ENCODE results near the gene RHPN2.
"Not testable (repeated sequence)": the region's sequence is repeated elsewhere in the genome, so short reads cannot be mapped to it uniquely, and the experiment has no call there.

RHPN2 gene

DNA sequence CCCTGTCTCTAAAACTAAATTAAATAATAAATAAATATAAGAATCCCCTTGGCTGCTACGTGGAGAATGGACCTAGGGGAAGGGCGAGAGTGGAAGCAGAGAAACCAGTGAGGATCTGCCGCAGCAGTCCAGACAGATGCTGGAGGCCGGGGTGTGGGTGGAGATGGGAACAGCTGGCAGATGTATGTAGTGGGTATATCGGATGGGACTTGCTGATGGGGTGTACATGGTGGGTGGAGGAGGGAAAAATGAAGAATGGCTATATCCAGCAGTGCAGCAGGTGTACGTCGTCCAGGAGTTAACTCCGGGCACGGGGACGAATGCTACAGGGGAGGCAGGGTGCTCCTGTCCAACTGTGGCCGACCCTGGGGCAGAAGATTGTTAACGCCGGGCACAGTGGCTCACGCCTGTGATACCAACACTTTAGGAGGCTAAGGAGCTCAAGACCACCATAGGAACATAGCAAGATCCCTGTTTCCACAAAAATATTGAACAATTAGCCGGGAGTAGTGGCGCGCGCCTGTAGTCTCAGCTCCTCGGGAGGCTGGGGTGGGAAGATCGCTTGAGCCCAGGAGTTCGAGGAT, 93.6 kb downstream of the RHPN2 start:
- no peak for DNase-seq

DNA sequence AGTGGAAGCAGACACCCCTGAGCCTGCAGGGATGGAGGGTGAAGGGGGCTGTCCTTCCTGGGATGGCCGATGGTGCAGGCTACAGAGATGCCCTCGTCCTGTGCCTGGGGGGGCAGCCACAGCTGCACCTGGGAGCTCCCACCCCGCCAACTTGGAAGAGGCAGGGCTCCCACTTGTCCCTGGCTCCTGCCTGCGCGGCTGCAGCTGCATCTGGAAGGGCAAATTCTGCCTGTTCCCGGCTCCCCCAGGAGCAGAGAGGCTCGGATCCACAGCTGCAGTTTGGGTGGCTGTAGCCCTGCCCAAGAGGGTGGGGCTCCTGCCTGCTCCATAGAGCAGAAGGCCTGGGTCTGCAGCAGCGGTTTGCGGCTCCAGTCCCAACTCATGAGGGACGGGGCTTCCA, 95.1 kb downstream of the RHPN2 start:
- no peak for DNase-seq

DNA sequence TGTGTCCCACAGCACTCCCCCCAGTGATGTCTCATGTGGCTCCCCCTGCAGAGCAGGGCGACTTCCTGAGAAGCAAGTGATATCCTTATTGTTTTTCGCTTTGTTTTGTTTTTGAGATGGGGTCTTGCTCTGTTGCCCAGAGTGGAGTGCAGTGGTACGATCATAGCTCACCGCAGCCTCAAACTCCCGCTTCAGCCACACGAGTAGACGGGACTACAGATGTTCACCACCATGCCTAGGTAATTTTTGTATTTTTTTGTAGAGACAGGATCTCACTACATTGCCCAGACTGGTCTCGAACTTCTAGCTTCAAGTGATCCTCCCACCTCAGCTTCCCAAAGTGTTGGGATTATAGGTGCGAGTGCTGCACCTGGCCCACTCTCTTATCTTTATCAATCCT, 97.9 kb downstream of the RHPN2 start:
- DNase-seq, result no peak

DNA sequence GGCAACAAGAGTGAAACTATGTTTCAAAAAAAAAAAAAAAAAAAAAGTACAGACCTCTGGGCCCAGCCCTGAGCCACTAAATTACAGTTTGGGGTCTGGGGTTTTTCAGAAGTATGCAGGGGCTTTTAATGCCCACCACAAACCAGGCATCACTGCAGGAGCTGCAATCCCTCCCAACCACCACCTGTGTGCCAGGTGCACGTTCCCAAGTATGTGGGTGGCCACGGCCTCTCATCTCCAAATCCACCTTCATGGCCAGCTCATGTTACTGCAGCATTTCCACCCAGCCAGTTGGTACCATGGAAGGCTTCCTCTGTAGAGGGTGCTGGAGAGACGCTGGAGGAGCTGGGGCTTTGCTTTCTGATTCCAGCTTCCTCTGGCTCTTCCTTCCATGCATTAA, 119.4 kb downstream of the RHPN2 start:
- DNase-seq, result no peak

DNA sequence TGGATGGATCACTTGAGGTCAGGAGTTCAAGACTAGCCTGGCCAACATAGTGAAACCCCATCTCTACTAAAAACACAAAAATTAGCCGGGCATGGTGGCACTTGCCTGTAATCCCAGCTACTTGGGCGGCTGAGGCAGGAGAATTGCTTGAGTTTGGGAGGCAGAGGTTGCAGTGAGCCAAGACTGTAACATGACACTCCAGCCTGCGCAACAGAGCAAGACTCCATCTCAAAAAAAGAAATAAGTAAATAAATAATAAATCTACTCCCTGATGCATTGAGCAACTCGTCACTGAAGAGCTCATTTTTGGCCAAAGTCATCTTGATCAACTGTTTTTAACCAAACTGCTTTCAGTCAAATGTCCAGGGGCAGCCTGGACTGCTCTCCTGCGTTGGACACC, 123.4 kb downstream of the RHPN2 start:
- not testable (repeated sequence) for DNase-seq

DNA sequence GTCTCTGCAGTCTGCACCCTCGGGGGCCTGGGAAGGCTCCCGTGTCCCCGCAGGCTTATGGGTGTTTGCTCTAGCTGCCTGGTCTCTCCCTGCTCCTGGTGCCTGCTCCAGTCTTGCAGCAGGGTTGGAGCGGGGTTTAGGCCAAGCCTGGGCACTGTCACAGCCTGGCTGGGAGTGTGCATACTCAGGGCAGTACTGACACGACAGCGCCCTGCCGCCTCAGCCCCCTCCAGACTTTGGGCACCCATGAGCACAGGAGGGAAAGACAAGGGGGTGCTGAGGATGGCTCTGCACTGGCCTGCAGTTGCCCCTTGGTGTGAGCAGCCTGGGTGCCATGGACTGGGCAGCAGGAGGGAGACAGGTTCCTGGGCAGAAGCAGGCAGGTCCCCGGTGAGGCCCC, 128.6 kb downstream of the RHPN2 start:
- no peak for DNase-seq

DNA sequence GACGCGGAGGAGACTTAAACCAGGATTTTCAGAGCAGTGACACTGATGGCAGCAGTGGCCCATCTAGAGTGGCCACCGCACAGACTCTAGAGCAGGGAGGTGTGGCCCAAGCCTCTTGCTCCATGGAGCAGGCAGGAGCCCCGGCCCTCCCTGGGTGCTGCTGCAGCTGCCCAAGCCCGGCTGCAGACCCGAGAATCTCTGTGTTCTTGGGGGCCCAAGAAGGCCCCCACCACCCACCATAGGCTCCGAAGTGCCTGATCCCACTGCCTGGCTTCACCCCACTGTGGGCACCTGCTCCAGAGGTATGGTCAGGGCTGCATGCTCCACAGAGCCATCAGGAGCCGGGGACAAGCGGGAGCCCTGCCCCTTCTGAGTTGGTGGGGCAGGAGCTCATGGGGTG, 129.1 kb downstream of the RHPN2 start:
- no peak for DNase-seq

DNA sequence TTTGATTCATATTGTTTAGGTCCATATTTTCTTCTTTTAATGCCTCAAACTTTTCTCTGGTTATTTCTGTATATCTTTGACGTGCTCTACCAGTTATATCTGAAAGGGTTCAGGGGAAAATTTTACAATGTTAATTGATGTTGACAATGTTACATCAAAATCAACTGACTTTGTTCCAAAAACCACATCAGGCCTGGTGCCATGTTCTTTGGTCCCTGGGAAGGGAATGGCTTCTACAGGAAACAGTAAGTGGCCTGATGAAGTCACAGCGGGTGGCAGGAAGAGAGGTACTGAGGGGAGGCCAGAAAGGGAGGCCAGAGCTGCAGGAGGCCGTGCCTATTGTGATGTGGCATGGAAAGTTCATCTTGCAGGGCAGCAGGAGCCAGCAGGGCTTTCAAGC, 131.1 kb downstream of the RHPN2 start:
- DNase-seq, result no peak

DNA sequence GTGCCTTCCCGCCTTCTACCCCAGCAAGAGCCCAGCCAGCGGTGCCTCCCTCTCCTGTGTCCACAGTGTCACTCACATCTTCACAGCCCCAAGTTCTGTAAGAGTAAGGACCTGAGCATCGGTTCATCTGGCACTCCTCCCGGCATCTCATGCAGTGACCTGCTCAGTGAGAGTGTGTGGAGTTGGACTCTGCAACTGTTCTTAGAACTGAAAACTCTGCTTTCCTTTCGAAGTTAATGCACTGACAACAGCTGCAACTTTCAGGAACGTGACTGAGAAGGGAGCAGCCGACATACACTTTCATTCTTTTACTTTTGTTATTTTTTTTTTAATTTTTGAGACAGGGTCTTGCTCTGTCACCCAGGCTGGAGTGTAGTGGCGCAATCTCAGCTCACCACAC, 134.1 kb downstream of the RHPN2 start:
- DNase-seq, result no peak

DNA sequence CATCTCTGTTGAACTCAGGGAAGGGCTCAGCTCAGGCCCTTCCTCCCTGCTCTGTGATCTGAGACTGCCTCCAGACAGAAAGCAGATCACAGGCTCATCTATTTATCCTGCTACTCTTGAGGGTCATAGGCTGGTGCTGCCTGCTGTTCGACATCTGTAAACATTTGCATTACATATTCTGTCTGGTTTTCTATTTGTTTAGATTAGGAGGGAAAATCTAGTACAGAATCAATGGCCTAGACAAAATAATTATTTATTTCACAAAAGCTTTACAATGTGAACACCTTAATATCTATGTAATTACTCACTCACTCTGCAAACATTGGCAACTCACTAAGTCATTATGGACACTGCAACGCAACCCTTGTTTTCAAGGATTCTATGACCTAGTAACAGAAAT, 135.9 kb downstream of the RHPN2 start:
- DNase-seq, result no peak
